Esophagus muscularis mucosa (tissue), 3 donors: Measurements from ENCODE around the gene MAN1A2.

Experiments
- CTCF ChIP-seq, 3 experiments: fragments of 200-600 bp in 2 of 3; fragments of 450-650 bp in 1 of 3; sonication (generic) in 2 of 3; IDR thresholded peaks; one replicate each; pipeline ENCODE4 v1.5.1; 2017 to 2019; ENCODE audit warnings: antibody characterized with exemption in 3 of 3, mild to moderate bottlenecking in 2 of 3, moderate library complexity in 1 of 3
- EP300 ChIP-seq: sonication (generic); formaldehyde crosslinking; IDR thresholded peaks from one replicate; pipeline ENCODE4 v1.6.1; 2017; ENCODE audit warnings: antibody characterized with exemption

GRCh38 chr1:117320515-117320914, 46.7 kb upstream of the MAN1A2 start:
- TF ChIP-seq EP300: no peak
- TF ChIP-seq CTCF (IDR thresholded peaks at IDR 0.05): no peak
